Astrocyte (in vitro differentiated cells and primary cell): Measurements from ENCODE around the gene SPATA16. TPM values are rescaled to one million over a fixed set of nuclear protein-coding genes. Genes with fewer than 3 reads are reported as not detected.

Experiments
- DNase-seq: peaks from one replicate; pipeline ENCODE4 v3.0.0-alpha.2; 2010; ENCODE audit warnings: low read depth
- FAIRE-seq: peaks from 2 replicates; lab custom pipeline; 2011; peaks lifted over from hg19 to GRCh38; lab: Jason Lieb, UNC
- H2AFZ ChIP-seq: 2 replicates; pipeline ENCODE4 v1.6.0; 2012; ENCODE audit warnings: low read depth, low read length, inconsistent platforms
- H3K27ac ChIP-seq: 2 replicates; pipeline ENCODE4 v1.5.1; 2011; ENCODE audit warnings: low read depth, low read length, inconsistent platforms
- H3K27me3 ChIP-seq: 2 replicates; pipeline ENCODE4 v1.6.0; 2011; ENCODE audit warnings: low read length, inconsistent platforms; ENCODE audit not compliant: insufficient read depth
- H3K36me3 ChIP-seq: 2 replicates; pipeline ENCODE4 v1.5.1; 2011; ENCODE audit warnings: low read length, inconsistent platforms; ENCODE audit not compliant: insufficient read depth
- H3K4me1 ChIP-seq: 2 replicates; pipeline ENCODE4 v1.5.1; 2011; ENCODE audit warnings: low read length, inconsistent platforms; ENCODE audit not compliant: insufficient read depth
- H3K4me2 ChIP-seq: 2 replicates; pipeline ENCODE4 v1.6.0; 2012; ENCODE audit warnings: low read length, inconsistent platforms
- H3K4me3 ChIP-seq: 2 replicates; pipeline ENCODE4 v1.5.1; 2011; ENCODE audit warnings: low read depth, mild to moderate bottlenecking, low read length, inconsistent platforms; ENCODE audit not compliant: insufficient read depth
- H3K79me2 ChIP-seq: 2 replicates; pipeline ENCODE4 v1.6.0; 2012; ENCODE audit warnings: mild to moderate bottlenecking, low read length, inconsistent platforms; ENCODE audit not compliant: insufficient read depth
- H3K9ac ChIP-seq: 2 replicates; pipeline ENCODE4 v1.6.0; 2012; ENCODE audit warnings: mild to moderate bottlenecking, low read length, inconsistent platforms
- H3K9me3 ChIP-seq: 2 replicates; pipeline ENCODE4 v1.5.1; 2012; ENCODE audit warnings: low read depth, mild to moderate bottlenecking, low read length, inconsistent platforms; ENCODE audit not compliant: insufficient read depth
- H4K20me1 ChIP-seq: 2 replicates; pipeline ENCODE4 v1.6.0; 2012; ENCODE audit warnings: low read length, inconsistent platforms; ENCODE audit not compliant: insufficient read depth
- H3K27ac Mint-ChIP-seq: one replicate; pipeline ENCODE4 v1.8.0; 2021; ENCODE audit warnings: mild to moderate bottlenecking, mixed read lengths; ENCODE audit not compliant: unreplicated experiment
- H3K27me3 Mint-ChIP-seq: one replicate; pipeline ENCODE4 v1.8.0; 2021; ENCODE audit warnings: low read depth, mixed read lengths; ENCODE audit not compliant: unreplicated experiment
- H3K36me3 Mint-ChIP-seq: one replicate; pipeline ENCODE4 v1.8.0; 2021; ENCODE audit warnings: low read depth, mixed read lengths; ENCODE audit not compliant: unreplicated experiment
- H3K4me1 Mint-ChIP-seq: one replicate; pipeline ENCODE4 v1.8.0; 2021; ENCODE audit warnings: low read depth, mixed read lengths; ENCODE audit not compliant: unreplicated experiment
- H3K4me3 Mint-ChIP-seq: one replicate; pipeline ENCODE4 v1.8.0; 2021; ENCODE audit warnings: mild to moderate bottlenecking, moderate library complexity, mixed read lengths; ENCODE audit not compliant: unreplicated experiment
- H3K9me3 Mint-ChIP-seq: one replicate; pipeline ENCODE4 v1.8.0; 2021; ENCODE audit warnings: mild to moderate bottlenecking, mixed read lengths; ENCODE audit not compliant: unreplicated experiment
- EZH2 ChIP-seq: IDR thresholded peaks from 2 replicates; pipeline ENCODE4 v1.6.1; 2012; ENCODE audit warnings: mild to moderate bottlenecking, low read length, inconsistent platforms; ENCODE audit not compliant: insufficient read depth
- total RNA-seq: library from RNA; stranded (reverse); gene quantifications from 2 replicates; pipeline ENCODE4 v1.2.1, GENCODE V29; 2021
- TF ChIP-seq, protein P1 (sequence below): IDR thresholded peaks from 2 replicates; pipeline ENCODE4 v1.5.1; 2011; ENCODE audit warnings: low read depth, mild to moderate bottlenecking, inconsistent platforms, low read length, moderate library complexity; ENCODE audit not compliant: insufficient read depth

SPATA16 gene
- total RNA-seq, 1 donor from 2014 or later: not detected

DNA sequence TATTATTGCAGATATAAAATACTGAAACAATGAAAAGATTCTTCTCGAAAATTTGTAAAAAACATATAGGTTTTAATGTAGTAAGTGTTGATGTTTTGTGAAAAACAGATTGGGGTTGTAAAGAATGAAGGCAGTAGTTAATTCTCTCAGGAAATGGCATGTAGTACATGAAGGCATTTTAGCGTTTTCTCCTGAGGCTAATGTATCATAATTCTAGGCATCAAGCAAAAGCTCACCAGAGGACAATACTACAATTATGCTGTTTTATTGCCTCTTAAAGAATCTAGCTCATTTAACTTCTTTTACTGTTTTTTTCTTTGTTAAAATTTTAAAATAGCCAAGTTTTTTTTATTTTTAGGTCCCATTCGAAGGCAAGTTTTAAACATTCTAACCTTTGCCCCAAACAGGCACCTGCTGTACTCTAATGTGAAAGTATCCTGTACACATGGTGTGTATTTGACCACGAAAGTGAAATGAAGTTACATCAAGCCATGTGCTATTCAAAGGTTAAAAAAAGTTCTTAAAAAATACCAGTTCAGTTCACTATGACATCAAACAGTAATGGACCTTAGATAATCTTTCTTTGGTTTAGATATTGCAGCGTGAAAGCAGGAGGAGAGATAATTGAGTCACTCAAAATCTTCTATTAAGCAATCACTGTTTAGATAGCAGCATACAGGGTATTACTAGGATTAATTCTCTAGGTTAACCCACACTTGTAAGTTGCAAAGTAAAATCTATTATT lies 227.0 kb downstream of the SPATA16 start:
- H3K79me2 ChIP-seq: no peaks in the 10 kb centered on the region
- H3K4me3 Mint-ChIP-seq: no peak overlapping the region
- H3K36me3 ChIP-seq: no peaks in the 10 kb centered on the region
- peak; percentile 14 for DNase-seq
- H3K27me3 ChIP-seq: no peaks in the 10 kb centered on the region
- H3K27me3 Mint-ChIP-seq: peaks cover 1% of the 10 kb centered on the region
- no peak overlapping the region for H2AFZ ChIP-seq
- H3K36me3 Mint-ChIP-seq: no peaks in the 10 kb centered on the region
- no peak for FAIRE-seq
- no peak overlapping the region for H3K27ac Mint-ChIP-seq
- no peaks in the 10 kb centered on the region for H3K9me3 ChIP-seq
- TF ChIP-seq EZH2: no peak
- TF ChIP-seq, protein P1, sequence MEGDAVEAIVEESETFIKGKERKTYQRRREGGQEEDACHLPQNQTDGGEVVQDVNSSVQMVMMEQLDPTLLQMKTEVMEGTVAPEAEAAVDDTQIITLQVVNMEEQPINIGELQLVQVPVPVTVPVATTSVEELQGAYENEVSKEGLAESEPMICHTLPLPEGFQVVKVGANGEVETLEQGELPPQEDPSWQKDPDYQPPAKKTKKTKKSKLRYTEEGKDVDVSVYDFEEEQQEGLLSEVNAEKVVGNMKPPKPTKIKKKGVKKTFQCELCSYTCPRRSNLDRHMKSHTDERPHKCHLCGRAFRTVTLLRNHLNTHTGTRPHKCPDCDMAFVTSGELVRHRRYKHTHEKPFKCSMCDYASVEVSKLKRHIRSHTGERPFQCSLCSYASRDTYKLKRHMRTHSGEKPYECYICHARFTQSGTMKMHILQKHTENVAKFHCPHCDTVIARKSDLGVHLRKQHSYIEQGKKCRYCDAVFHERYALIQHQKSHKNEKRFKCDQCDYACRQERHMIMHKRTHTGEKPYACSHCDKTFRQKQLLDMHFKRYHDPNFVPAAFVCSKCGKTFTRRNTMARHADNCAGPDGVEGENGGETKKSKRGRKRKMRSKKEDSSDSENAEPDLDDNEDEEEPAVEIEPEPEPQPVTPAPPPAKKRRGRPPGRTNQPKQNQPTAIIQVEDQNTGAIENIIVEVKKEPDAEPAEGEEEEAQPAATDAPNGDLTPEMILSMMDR: no peak
- H3K27ac ChIP-seq: no peak overlapping the region
- peaks cover 11% of the 10 kb centered on the region for H3K4me1 Mint-ChIP-seq
- H3K4me1 ChIP-seq: peaks cover 9% of the 10 kb centered on the region
- H3K4me3 ChIP-seq: no peak overlapping the region
- no peaks in the 10 kb centered on the region for H4K20me1 ChIP-seq
- H3K9me3 Mint-ChIP-seq: no peaks in the 10 kb centered on the region
- H3K4me2 ChIP-seq: no peak overlapping the region
- no peak overlapping the region for H3K9ac ChIP-seq

DNA sequence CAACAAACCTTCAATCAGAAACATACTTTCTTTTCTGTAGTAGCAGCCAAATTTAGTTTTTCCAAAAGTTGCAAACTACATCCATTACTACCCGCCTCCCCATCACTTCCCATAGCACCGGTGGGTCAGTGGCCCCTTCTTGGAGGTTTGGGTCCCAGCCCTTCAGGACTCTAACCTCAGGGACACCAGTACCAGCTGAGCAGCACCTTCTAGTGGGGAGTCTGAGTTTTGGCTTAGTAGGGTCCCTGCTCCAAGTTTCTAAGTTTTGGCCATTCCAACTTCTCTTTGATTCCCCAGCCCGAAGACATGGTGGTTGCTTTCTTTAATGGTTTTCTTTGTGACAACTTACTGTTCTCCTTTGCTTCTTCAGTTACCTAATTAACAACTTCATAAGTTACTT lies 229.9 kb downstream of the SPATA16 start:
- H3K9ac ChIP-seq: no peak overlapping the region
- no peak for FAIRE-seq
- no peaks in the 10 kb centered on the region for H3K36me3 Mint-ChIP-seq
- no peaks in the 10 kb centered on the region for H3K9me3 Mint-ChIP-seq
- no peaks in the 10 kb centered on the region for H3K4me1 Mint-ChIP-seq
- H3K27ac Mint-ChIP-seq: no peak overlapping the region
- H3K79me2 ChIP-seq: no peaks in the 10 kb centered on the region
- no peak overlapping the region for H3K27ac ChIP-seq
- no peak overlapping the region for H3K4me2 ChIP-seq
- TF ChIP-seq, protein P1: no peak
- TF ChIP-seq EZH2: no peak
- H3K27me3 ChIP-seq: no peaks in the 10 kb centered on the region
- H3K4me3 Mint-ChIP-seq: no peak overlapping the region
- H3K36me3 ChIP-seq: no peaks in the 10 kb centered on the region
- no peaks in the 10 kb centered on the region for H3K9me3 ChIP-seq
- H3K4me3 ChIP-seq: no peak overlapping the region
- H3K27me3 Mint-ChIP-seq: peaks cover 4% of the 10 kb centered on the region
- no peak overlapping the region for H2AFZ ChIP-seq
- H3K4me1 ChIP-seq: no peaks in the 10 kb centered on the region
- no peaks in the 10 kb centered on the region for H4K20me1 ChIP-seq
- DNase-seq: no peak

DNA sequence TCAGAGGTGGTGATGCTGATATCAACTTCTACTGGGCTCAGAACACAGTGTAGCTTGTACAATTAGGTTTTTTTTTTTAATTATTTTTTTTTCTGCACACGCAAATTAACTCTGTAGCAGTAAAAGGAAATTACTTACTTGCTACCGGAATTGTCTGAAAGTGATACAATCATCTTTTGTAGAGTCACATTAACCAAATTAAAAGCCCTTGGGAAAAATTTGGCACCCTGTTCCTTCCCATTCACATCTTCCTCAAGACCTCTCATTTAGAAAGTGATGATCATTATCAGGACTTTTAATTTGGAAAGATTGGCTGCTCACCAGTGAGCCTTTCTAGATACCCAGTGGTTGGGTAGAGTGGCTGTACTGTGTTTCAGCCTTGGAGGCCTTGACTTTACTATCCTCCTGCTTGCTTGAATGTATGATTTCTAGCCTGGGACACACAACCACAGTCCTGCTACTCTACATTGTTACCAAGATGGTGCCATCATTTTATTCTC lies 232.2 kb downstream of the SPATA16 start:
- no peak overlapping the region for H3K4me2 ChIP-seq
- peaks cover 4% of the 10 kb centered on the region for H3K4me1 ChIP-seq
- Mint-ChIP-seq H3K27ac (no peak overlapping the region), H3K36me3 (no peaks in the 10 kb centered on the region), H3K9me3 (no peaks in the 10 kb centered on the region), H3K27me3 (peaks cover 8% of the 10 kb centered on the region), H3K4me3 (no peak overlapping the region), H3K4me1 (peaks cover 4% of the 10 kb centered on the region)
- H4K20me1 ChIP-seq: no peaks in the 10 kb centered on the region
- no peak overlapping the region for H3K9ac ChIP-seq
- no peaks in the 10 kb centered on the region for H3K79me2 ChIP-seq
- H3K27ac ChIP-seq: no peak overlapping the region
- H3K36me3 ChIP-seq: no peaks in the 10 kb centered on the region
- no peak overlapping the region for H3K4me3 ChIP-seq
- H3K27me3 ChIP-seq: no peaks in the 10 kb centered on the region
- no peak overlapping the region for H2AFZ ChIP-seq
- TF ChIP-seq EZH2: no peak
- TF ChIP-seq, protein P1: no peak
- no peak for FAIRE-seq
- H3K9me3 ChIP-seq: no peaks in the 10 kb centered on the region
- DNase-seq: no peak
